ENCODE data around the gene APBB2.

Gene APBB2

DNA sequence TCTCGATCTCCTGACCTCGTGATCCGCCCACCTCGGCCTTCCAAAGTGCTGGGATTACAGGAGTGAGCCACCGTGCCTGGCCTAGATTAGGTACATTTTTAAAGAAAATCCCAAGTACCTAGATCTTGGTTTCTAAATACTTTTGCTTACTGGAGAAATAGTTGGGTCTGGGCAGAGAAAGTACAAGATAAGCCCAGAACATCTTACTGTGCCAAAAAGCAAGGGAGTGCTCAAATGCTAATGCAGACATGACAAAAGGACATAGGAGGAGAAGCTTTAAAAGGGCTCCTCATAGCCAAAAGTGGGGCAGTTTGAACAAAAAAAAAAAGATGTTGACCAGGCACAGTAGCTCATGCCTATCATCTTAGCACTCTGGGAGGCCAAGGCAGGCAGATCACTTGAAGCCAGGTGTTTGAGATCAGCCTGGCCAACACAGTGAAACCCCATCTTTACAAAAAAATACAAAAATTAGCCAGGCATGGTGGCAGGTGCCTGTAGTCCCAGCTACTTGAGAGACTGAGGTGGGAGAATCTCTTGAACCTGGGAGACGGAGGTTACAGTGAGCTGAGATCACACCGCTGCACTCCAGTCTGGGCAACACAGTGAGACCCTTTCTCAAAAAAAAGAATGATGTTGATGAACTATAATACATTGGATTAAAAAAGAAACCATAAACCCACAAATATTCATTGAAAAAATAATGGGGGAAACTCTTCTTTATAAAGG, 107.5 kb downstream of the APBB2 start:
- no peak for DNase-seq (ENCODE audit: low spot score)
- FAIRE-seq: no peak

DNA sequence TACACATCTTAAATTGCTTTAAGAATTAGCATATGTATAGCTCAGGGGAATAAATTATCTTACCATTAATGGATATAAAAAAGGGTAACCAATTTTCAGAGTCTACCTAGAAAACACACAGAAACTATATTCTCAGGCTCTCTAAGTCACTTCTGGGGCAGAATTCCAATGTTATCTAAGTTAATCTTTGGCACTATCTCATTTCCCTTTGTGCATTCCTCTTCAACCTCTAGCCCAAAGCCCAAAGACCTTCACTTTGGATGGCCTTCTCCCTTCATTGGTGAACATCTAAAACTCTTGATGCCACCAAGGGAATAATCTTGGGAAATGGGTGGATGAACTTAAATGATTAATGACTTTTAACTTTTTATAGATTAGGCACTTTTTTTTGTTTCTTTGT, 108.3 kb downstream of the APBB2 start:
- FAIRE-seq: no peak
- DNase-seq (ENCODE audit: low spot score): no peak

DNA sequence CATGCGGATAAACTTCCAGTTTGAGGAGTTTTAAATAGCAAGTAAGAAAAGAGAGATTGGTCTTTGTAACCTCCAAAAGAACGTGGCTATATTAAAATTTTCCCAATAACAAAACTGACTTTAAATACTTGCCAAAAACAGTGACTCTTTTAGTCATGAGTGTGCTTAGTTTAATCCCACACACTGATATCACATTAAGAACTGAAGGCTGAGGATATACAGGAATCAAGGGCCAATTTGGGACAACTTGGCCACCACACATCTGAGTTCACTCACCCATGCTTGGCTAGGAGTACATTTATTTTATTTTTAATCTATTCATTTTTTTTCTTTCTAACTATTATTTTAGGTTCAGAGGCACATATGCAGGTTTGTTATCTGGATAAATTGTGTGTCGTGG, 110.2 kb downstream of the APBB2 start:
- no peak for FAIRE-seq
- no peak for DNase-seq (ENCODE audit: low spot score)

DNA sequence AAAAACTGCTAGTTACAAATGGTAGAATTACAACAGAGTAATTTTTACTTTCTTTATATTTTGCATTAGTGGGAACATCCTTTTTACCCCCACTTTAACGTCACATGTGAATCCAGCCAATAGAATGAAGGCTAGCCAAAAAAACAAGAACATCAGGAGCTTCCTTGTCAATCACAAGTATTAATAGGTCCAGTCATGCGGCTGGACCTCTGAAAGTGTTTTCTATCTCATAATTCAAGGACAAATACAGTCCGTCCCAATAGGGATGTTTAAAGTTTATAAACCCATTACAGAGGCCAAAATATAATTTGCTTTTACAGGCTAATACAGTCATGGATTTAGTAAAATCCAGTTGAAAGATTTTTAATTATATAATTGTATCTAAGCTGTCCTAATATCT, 110.7 kb downstream of the APBB2 start:
- FAIRE-seq: no peak
- no peak for DNase-seq (ENCODE audit: low spot score)

DNA sequence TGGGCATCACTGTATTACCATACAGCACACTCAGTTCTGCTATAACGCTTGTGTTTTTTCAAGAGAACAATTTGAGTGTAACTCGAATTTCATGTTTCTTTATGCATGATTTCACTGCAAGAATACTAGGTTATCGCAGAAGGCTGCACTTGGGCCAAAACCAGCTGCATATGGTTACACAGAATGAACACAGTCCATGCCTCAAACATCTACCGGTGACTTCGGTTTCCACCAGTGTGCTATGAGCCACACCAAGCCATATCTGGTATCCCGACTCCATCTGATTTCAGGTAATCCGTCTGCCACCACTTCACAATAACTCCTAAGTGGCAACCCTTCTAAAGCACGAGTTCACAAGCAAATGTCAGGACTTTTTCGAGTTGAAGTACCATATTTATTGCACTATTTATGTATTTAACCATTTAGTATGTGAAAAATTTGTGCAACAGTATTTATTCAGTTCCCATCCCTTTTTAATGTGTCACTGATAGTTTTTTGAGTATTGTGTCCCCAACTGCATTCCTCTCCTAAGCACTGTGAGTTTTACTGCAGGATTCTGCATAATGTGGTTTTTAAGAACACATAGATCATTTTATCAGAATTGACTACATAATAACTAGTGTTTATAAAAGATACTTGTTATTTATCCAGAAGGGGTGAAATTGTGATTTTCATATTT, 111.8 kb downstream of the APBB2 start:
- DNase-seq (ENCODE audit: low spot score): no peak
- FAIRE-seq: peak; percentile 48

DNA sequence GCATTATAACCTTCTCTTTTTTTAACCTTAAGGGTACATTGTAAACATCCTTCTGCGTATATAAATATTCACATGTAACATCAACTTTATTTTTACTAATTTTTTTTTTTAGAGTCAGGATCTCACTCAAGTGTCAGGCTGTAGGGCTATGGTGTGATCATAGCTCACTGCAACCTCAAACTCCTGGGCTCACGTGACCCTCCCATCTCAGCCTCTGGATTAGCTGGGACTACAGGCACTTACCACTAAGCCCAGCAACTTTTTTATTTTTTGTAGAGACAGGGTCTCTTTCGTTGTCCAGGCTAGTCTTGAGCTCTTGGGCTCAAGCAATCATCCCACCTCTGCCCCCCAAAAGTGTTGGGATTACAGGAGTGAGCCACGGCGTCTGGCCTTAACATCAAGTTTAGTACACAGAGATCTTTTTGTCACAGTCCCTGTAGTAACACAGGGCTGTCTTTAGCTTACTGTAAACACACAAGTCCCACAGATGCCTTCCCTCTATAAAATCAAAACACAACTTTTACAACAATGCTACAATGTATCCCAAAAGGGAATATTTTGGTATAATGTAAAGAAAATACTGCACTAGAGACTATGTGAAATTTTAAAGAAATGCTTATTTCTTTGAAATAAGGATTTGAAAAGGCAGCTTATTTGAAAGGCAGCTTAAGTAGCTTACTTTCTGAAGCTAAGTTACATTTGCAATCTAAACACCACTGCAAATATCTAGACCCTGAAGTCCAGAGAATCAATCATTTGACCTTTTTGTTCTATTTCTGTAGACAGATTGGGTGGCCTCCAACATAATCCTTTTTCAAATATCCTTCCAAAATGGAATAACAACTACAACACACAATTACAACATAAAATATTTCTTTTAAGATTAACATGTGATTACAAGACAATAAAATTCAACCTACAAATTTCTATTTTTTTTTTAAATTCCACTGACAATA, 116.0 kb downstream of the APBB2 start:
- FAIRE-seq (no peak), DNase-seq (ENCODE audit: low spot score) (no peak)

DNA sequence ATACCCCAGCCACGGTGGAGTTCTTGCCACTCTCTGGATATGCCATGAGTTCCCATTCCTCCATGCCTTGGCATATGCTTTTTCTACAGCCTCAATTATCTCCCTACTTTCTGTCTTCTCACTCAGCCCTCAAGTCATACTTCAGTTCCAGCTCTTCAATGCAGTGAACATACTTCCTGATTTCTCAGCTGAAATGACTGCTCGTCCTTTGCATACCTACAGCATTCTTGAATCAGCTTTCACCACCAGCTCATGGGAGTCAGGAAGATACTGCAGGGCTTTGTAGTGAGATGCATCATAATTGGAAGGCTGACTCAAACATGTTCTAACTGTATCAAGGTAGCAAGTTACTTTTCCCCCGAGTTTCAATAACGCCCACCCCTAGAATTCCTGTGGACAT, 118.4 kb downstream of the APBB2 start:
- DNase-seq (ENCODE audit: low spot score) (no peak), FAIRE-seq (no peak)

DNA sequence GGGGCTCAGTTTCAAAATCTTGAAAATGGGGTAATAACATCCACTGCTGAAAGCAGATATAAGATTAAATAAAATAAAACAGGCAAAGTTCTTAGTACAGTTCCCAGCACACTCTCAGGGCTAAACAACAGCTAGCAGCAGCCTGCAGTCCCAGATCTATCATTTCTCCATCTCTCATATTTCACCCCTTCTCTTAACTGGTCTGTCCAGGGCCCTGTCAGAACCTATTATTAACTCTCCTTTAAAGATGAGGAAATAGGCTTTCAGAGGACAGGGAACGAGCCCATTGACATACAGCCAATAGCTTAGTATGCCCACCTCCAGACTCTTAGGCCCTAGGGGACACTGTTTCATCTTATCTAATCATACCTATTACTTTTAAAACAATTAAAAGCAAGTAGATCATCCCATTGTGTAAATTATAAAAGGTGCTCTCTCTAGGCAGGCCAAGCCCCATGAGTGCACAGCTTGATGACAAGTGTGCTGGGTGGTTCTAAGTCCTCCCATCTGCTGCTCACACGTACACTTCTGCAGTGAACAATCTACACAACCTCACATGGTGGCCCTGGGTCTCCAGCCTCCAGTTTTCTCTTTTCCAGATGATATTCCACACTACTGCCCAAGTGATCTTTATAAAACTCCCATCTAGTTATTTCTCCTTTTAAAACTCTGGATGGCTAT, 119.0 kb downstream of the APBB2 start:
- FAIRE-seq (no peak), DNase-seq (ENCODE audit: low spot score) (no peak)

DNA sequence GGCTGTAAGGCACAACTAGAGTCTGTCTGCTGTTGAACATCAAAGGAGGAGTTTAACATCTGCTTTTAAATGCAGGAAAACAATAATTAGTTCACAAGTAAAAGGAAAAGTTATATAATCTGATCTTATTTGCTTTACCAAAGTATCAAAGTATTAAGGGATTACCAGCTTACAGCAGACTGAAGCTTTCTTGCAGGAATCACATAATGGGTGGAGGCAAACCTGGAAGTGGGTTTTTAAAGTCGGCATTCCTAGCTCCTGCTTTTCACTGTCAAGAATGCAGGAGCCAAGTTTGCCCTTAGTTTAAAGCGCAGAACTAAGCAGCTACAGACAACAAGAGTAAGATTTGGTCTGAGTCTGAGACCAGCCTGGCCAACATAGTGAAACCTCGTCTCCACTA, 122.2 kb downstream of the APBB2 start:
- FAIRE-seq: no peak
- DNase-seq (ENCODE audit: low spot score): no peak

DNA sequence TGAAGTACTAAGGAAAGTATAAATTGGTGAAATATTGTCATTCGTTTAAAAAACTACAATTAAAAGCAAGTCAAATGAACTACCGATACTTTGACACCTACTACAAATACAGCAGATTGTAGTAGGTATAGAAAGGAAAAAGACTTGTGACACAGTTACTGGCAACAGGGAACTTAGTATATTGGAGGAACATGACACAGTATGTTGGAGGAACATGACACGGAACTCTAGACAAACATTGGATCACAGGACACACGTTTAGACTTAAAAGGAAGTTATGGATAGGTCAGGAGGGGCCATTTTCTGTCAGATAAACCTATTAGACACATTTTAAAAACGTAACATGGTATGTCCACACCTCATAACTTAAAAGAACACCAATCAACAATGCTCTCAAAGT, 132.5 kb downstream of the APBB2 start:
- DNase-seq (ENCODE audit: low spot score): no peak
- no peak for FAIRE-seq

DNA sequence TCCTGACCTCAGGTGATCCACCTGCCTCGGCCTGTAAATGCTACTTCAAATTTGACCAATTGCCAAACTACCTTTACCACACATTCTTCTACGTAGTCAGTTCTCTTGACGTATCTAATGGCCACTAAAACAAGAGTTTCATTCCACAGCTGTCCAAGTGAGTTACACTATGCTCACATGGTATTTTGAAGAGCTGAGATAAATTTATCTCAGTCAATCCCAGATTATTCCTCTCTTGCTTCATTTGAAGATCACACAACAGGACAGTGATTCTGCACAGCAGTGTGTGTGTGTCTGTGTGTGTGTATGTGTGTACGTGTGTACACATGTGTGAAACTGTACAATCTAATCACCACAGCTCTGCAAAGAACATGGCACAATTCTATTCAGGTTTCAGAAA, 133.4 kb downstream of the APBB2 start:
- no peak for DNase-seq (ENCODE audit: low spot score)
- peak; percentile 88 for FAIRE-seq

DNA sequence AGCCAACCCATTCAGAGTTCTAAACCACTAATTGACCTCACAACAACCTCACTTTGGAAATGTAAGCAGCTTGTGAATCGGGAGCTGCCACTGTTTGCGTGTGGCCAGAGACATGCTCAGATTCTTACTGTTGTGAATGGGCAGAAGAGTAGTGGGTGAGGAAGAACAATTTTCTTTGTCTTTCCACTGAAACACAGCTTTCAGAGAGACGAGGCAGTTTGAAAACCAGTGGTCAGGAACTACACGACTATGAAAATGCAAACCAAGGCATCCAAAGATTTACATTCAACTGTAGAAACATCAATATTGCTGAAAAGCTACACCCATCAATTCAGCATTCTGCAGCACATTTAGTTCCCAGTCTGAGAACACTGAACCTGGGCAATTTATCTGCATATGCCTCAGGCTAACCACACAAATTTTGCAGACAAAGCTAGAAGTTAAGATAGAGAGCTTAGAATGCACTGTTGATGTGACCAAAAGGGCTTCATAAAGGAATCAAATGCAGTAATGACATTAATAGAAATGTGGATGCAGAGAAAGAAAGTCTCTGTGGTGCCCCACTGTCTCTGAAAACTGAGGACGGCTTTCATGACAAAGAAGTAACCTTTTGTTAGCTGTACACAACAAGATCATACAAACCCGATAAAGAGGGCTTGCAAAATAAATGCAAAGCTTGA, 134.3 kb downstream of the APBB2 start:
- FAIRE-seq (no peak), DNase-seq (ENCODE audit: low spot score) (no peak)

DNA sequence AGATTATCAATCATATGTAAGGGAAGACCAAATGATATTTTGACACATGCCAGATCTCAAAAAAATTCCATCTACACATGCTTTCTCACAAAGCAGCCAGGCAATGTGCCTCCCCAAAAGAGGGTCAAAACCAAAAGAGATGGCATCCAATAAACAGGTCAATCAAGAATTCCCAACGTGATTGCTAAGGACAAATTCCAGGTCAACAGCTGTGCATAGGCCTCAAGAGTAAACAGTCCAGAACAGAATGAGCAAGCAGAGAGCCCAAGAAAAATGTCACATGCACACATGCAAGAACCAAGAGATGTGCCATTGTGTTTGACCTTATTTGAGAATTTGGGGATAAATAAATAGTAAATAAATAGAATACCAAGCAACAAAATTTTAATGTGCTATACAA, 136.7 kb downstream of the APBB2 start:
- DNase-seq (ENCODE audit: low spot score) (no peak), FAIRE-seq (no peak)

DNA sequence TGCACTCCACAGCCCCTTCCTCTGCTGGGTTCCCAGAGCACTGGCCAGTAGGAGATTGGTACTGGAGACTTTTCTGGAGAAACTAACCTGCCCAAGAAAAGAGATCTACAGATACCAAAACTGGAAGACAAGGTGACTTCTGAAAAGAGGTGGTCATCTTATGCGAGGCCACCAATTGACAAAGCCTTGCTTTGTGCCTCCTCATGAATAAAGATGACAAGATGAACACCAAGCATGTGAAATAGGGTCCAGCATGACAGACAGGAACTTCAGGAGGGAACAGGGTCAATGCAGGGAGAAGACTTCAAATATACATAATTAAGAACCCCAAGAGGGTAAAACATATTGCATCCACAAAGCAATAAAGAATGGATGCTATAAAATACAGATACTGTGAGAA, 137.9 kb downstream of the APBB2 start:
- DNase-seq (ENCODE audit: low spot score) (no peak), FAIRE-seq (no peak)

DNA sequence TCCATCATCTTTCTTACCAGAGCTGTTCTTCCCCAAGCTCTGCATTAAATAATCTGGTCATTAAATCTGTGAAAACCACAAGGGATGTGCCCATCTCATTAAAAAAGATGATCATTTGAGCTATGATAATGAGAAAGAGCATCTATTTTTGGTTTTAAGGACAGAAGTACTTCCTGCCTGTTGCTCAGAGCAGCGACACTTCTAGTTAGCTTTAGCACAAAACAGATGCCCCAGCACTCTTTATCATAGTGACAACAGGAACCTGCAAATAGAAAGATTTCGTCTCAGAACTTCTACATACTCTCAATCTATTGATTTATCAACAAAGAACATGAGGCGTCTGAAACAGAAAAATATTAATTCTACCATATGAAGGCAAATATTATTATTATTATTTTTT, 140.1 kb downstream of the APBB2 start:
- DNase-seq (ENCODE audit: low spot score) (no peak), FAIRE-seq (no peak)

DNA sequence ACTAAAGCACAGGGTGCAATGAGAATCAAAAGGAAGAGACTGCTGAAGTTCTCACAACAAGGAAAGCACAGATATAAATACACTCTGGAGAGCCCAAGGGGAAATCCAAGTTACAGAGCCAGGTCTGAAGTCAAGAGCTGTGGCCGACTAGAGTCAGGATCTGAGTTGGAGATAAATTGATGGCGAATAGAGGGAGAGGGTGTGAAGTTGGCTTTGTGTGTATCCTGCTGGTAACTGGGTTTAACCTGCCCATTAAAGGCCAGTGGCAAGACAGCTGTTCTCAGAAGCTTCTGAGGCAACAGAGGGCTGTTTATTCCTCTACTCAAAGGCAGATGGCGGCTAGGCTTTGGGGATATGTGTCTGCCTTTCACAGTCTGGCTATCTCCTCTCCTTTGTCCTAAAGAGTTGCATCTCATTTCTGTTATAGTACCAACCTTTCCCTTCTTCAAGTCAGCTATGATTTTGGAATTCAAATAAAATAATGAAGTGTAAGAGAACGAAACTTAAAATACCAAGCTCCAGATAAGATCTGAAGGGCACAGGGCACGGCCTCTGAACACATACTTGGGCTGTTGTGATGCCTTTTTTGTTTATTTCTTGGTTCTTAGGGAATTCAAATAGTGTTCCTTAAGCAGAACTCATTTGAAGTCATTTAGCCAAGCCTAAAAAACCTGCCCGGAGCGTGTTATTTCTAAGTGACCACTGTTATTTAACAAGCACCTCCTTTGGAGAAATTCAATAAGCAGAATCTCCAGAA, 142.1 kb downstream of the APBB2 start:
- no peak for FAIRE-seq
- no peak for DNase-seq (ENCODE audit: low spot score)

DNA sequence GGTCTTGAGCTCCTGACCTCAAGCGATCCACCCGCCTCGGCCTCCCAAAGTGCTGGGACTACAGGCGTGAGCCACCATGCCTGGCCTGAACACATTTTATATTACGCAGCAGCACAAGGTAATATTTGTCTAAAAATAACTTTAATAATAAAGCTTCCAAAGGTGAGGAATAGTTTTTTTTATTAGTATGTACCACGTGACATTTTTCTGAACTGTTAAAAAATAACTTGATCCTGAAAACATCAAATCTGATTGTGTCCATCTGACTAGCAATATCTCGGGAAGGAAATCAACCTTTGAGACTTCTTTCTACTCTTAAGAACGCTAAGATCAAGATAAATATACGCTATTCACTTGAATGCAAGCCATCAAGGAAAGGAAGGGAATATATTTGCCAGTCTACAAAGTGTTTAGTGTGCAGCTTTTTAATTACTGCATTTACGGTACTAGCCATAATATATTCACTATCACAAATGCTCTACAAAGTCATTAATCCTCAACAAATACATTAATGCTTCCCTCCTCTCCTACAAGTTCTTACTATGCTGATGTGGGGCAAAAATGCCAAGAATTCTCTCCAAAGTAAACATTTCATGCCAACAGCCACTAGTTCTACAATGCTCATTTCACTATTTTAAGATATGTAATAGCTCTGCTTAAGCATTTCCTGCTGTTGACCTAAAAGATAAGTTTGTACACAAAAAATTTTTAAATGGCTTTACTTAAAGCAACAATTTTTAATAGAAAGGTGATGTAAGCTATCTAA, 143.6 kb downstream of the APBB2 start:
- DNase-seq (ENCODE audit: low spot score) (no peak), FAIRE-seq (no peak)

DNA sequence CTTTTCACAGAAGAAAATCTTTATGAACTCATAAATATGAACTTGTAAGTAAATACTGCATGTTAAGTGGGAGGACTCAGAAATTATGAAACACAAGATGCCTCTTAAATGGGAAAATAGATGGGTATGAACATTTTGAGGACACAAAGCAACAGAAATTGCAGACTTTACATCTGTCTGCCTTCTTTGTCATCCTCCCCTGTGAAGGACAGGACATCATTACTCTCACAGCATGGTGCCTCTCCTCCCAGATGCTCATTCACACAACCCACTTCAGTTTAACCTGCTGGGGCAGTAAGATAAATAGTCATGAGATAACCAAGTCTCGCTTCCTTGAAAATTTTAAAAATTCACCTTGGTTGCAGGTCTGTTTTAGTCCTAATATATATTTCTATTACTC, 144.5 kb downstream of the APBB2 start:
- no peak for DNase-seq (ENCODE audit: low spot score)
- no peak for FAIRE-seq

DNA sequence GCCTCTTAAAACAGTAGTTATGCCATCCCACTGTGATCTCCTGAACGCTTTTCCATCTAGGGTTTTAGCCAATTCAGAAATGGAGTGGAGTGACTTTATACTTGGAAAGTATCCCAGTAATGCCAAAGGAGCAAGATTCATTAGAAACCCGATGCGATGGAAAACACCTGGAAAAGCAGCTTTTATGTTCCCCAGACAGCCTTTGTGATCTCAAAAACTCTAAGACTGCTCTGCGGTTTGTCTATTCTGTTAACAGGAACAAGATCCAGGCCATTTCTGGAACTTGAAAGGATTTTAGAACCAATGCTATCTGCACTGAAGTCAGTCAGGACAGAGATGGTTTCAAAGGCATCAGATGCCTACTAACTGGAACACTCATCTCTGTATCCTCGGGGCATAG, 145.1 kb downstream of the APBB2 start:
- FAIRE-seq: no peak
- no peak for DNase-seq (ENCODE audit: low spot score)

DNA sequence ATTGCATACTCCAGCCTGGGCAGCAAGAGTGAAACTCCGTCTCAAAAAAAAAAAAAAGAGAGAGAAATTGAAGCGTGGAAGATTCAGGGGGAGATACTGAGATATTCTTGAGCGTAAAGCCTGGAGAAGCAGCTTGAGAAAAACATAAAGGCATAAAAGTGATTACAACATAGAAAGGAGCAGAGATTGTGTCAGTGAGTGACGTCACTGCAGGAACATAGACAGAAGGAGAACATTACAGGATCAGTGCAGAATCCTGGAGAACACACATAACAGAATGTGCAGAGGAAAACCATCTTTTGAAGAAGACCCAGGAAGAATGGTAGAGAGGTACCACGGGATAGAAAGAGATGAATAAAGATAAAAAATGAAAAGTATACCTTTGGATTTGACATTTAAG, 147.0 kb downstream of the APBB2 start:
- FAIRE-seq (no peak), DNase-seq (ENCODE audit: low spot score) (no peak)
